Kasumi-1 (cell line): ENCODE results near the gene NHERF2.

Experiments
- DNase-seq, 2 experiments: peaks; one replicate each; lab custom pipeline; 2025; lab: John Stamatoyannopoulos, UW

NHERF2 gene

GRCh38 chr16:2061023-2061422, 34.3 kb downstream of the NHERF2 start:
- no peak for DNase-seq

GRCh38 chr16:2061526-2061925, 34.8 kb downstream of the NHERF2 start:
- no peak for DNase-seq

- DNase-seq, result no peak
Measured at GRCh38 chr16:2062801-2063200, 36.1 kb downstream of the NHERF2 start.

- no peak for DNase-seq
Measured at GRCh38 chr16:2063861-2064260, 37.2 kb downstream of the NHERF2 start.

GRCh38 chr16:2064368-2064945, 37.8 kb downstream of the NHERF2 start:
- no peak for DNase-seq

- no peak for DNase-seq
Measured at GRCh38 chr16:2066139-2066538, 39.4 kb downstream of the NHERF2 start.

GRCh38 chr16:2070576-2071453, 44.1 kb downstream of the NHERF2 start:
- no peak for DNase-seq

GRCh38 chr16:2071454-2072202, 44.9 kb downstream of the NHERF2 start:
- peak; percentile 8 to 35 for DNase-seq

- no peak for DNase-seq
Measured at GRCh38 chr16:2072926-2073325, 46.2 kb downstream of the NHERF2 start.

GRCh38 chr16:2074071-2074470, 47.4 kb downstream of the NHERF2 start:
- DNase-seq, result no peak

GRCh38 chr16:2075631-2076030, 48.9 kb downstream of the NHERF2 start:
- no peak for DNase-seq

- DNase-seq, result no peak
Measured at GRCh38 chr16:2076072-2076865, 49.6 kb downstream of the NHERF2 start.

- no peak for DNase-seq
Measured at GRCh38 chr16:2077016-2077415, 50.3 kb downstream of the NHERF2 start.

GRCh38 chr16:2077696-2078095, 51.0 kb downstream of the NHERF2 start:
- no peak for DNase-seq

GRCh38 chr16:2078096-2078495, 51.4 kb downstream of the NHERF2 start:
- DNase-seq, result no peak

- no peak for DNase-seq
Measured at GRCh38 chr16:2078691-2079090, 52.0 kb downstream of the NHERF2 start.

GRCh38 chr16:2079311-2079800, 52.7 kb downstream of the NHERF2 start:
- DNase-seq, result no peak

- no peak for DNase-seq
Measured at GRCh38 chr16:2079991-2080390, 53.3 kb downstream of the NHERF2 start.

- no peak for DNase-seq
Measured at GRCh38 chr16:2081201-2082084, 54.7 kb downstream of the NHERF2 start.

GRCh38 chr16:2082171-2082982, 55.7 kb downstream of the NHERF2 start:
- no peak for DNase-seq
